Measurements from ENCODE around the gene TTYH1. TPM values are rescaled to one million over a fixed set of nuclear protein-coding genes. Genes with fewer than 3 reads are reported as not detected.
"Not testable (repeated sequence)": the region's sequence is repeated elsewhere in the genome, so short reads cannot be mapped to it uniquely, and the experiment has no call there.

TTYH1 gene
- total RNA-seq, 1 experiment from 2014 or later = not detected

- DNase-seq (ENCODE audit: low read depth) = no peak
Measured at GRCh38 chr19:54439174-54439851, 24.0 kb downstream of the TTYH1 start.

- DNase-seq (ENCODE audit: low read depth) = no peak
Measured at GRCh38 chr19:54440641-54441040, 25.4 kb downstream of the TTYH1 start.

GRCh38 chr19:54444737-54445136 lies 29.5 kb downstream of the TTYH1 start:
- no peak for DNase-seq (ENCODE audit: low read depth)

GRCh38 chr19:54446349-54446748 lies 31.1 kb downstream of the TTYH1 start:
- not testable (repeated sequence) for DNase-seq (ENCODE audit: low read depth)

- peak; percentile 68 for DNase-seq (ENCODE audit: low read depth)
Measured at GRCh38 chr19:54448040-54448773, 32.9 kb downstream of the TTYH1 start.

GRCh38 chr19:54448774-54449700 lies 33.8 kb downstream of the TTYH1 start, which contains the start of gene LENG8:
Gene LENG8 (plus strand): TSS chr19:54449199. CDS start chr19:54451345, 2,146 bp downstream.
- peak; percentile 96 for DNase-seq (ENCODE audit: low read depth)

- DNase-seq (ENCODE audit: low read depth) = no peak
Measured at GRCh38 chr19:54449701-54450069, 34.4 kb downstream of the TTYH1 start.

- no peak for DNase-seq (ENCODE audit: low read depth)
Measured at GRCh38 chr19:54451331-54451871, 36.1 kb downstream of the TTYH1 start.

GRCh38 chr19:54451997-54452396 lies 36.7 kb downstream of the TTYH1 start:
- no peak for DNase-seq (ENCODE audit: low read depth)

- DNase-seq (ENCODE audit: low read depth) = no peak
Measured at GRCh38 chr19:54452626-54453025, 37.4 kb downstream of the TTYH1 start.

- DNase-seq (ENCODE audit: low read depth) = no peak
Measured at GRCh38 chr19:54453921-54454780, 38.9 kb downstream of the TTYH1 start.

- no peak for DNase-seq (ENCODE audit: low read depth)
Measured at GRCh38 chr19:54454781-54455675, 39.8 kb downstream of the TTYH1 start.

GRCh38 chr19:54455786-54456422 lies 40.6 kb downstream of the TTYH1 start:
- no peak for DNase-seq (ENCODE audit: low read depth)

GRCh38 chr19:54456423-54457373 lies 41.4 kb downstream of the TTYH1 start:
- no peak for DNase-seq (ENCODE audit: low read depth)

GRCh38 chr19:54457773-54458647 lies 42.7 kb downstream of the TTYH1 start:
- DNase-seq (ENCODE audit: low read depth) = no peak

GRCh38 chr19:54458648-54459281 lies 43.5 kb downstream of the TTYH1 start:
- DNase-seq (ENCODE audit: low read depth) = no peak
